Parathyroid adenoma (tissue), 2 donors: Measurements from ENCODE around the gene PAX2.

Source experiments
- H2AFZ ChIP-seq: fragments of 300-600 bp; sonication (generic); one replicate; pipeline ENCODE4 v1.7.0; 2017; ENCODE audit warnings: antibody characterized with exemption, mild to moderate bottlenecking
- H3K27ac ChIP-seq: fragments of 300-600 bp; sonication (generic); one replicate; pipeline ENCODE4 v1.7.0; 2017
- H3K27me3 ChIP-seq: fragments of 300-600 bp; sonication (generic); one replicate; pipeline ENCODE4 v1.7.0; 2017; ENCODE audit warnings: low read length; ENCODE audit not compliant: control insufficient read depth, insufficient read depth
- H3K36me3 ChIP-seq: fragments of 300-600 bp; sonication (generic); one replicate; pipeline ENCODE4 v1.7.0; 2017; ENCODE audit warnings: low read length; ENCODE audit not compliant: control insufficient read depth, insufficient read depth
- H3K4me1 ChIP-seq: fragments of 300-600 bp; sonication (generic); one replicate; pipeline ENCODE4 v1.7.0; 2017; ENCODE audit warnings: control low read depth
- H3K4me2 ChIP-seq: fragments of 300-600 bp; sonication (generic); one replicate; pipeline ENCODE4 v1.7.0; 2017; ENCODE audit warnings: low read length
- H3K4me3 ChIP-seq: fragments of 300-600 bp; sonication (generic); one replicate; pipeline ENCODE4 v1.7.0; 2017; ENCODE audit warnings: low read depth, low read length
- H3K79me2 ChIP-seq: fragments of 300-600 bp; sonication (generic); one replicate; pipeline ENCODE4 v1.7.0; 2017; ENCODE audit warnings: control low read depth
- H3K9ac ChIP-seq: fragments of 300-600 bp; sonication (generic); one replicate; pipeline ENCODE4 v1.7.0; 2017; ENCODE audit warnings: mild to moderate bottlenecking
- H3K9me3 ChIP-seq: fragments of 300-600 bp; sonication (generic); one replicate; pipeline ENCODE4 v1.7.0; 2017; ENCODE audit warnings: low read length; ENCODE audit not compliant: control insufficient read depth
- TF ChIP-seq, protein P1 (sequence below): fragments of 300-600 bp; sonication (generic); IDR thresholded peaks from one replicate; pipeline ENCODE4 v1.7.0; 2017; ENCODE audit warnings: antibody characterized with exemption, mild to moderate bottlenecking
- donor health status: primary hyperparathyroidism.

The PAX2 gene

DNA sequence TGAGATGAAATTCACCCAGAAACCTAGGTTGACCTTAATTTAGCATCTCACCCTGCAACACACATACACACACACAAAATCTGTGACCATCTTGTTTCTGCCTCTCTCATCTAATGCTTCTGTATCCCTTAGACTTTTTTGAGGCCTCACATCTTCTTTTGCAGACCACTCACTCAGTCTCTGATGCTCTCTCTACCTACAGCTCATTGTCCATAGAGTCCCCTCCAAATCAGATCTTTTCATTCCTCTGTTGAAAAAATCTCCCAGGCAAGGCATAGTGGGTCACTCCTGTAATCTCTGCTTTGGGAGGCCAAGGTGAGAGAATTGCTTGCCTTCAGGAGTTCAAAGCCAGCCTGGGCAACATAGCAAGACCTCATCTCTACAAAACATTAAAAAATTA, 17.6 kb upstream of the PAX2 start:
- Histone ChIP-seq H3K9ac (no peak overlapping the region), H3K36me3 (no peaks in the 10 kb centered on the region), H2AFZ (no peak overlapping the region), H3K4me3 (no peak overlapping the region), H3K4me1 (peaks cover 2% of the 10 kb centered on the region), H3K9me3 (no peaks in the 10 kb centered on the region), H3K27ac (no peak overlapping the region), H3K79me2 (no peaks in the 10 kb centered on the region), H3K4me2 (no peak overlapping the region), H3K27me3 (peaks cover 19% of the 10 kb centered on the region)
- TF ChIP-seq, protein P1, sequence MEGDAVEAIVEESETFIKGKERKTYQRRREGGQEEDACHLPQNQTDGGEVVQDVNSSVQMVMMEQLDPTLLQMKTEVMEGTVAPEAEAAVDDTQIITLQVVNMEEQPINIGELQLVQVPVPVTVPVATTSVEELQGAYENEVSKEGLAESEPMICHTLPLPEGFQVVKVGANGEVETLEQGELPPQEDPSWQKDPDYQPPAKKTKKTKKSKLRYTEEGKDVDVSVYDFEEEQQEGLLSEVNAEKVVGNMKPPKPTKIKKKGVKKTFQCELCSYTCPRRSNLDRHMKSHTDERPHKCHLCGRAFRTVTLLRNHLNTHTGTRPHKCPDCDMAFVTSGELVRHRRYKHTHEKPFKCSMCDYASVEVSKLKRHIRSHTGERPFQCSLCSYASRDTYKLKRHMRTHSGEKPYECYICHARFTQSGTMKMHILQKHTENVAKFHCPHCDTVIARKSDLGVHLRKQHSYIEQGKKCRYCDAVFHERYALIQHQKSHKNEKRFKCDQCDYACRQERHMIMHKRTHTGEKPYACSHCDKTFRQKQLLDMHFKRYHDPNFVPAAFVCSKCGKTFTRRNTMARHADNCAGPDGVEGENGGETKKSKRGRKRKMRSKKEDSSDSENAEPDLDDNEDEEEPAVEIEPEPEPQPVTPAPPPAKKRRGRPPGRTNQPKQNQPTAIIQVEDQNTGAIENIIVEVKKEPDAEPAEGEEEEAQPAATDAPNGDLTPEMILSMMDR: no peak

DNA sequence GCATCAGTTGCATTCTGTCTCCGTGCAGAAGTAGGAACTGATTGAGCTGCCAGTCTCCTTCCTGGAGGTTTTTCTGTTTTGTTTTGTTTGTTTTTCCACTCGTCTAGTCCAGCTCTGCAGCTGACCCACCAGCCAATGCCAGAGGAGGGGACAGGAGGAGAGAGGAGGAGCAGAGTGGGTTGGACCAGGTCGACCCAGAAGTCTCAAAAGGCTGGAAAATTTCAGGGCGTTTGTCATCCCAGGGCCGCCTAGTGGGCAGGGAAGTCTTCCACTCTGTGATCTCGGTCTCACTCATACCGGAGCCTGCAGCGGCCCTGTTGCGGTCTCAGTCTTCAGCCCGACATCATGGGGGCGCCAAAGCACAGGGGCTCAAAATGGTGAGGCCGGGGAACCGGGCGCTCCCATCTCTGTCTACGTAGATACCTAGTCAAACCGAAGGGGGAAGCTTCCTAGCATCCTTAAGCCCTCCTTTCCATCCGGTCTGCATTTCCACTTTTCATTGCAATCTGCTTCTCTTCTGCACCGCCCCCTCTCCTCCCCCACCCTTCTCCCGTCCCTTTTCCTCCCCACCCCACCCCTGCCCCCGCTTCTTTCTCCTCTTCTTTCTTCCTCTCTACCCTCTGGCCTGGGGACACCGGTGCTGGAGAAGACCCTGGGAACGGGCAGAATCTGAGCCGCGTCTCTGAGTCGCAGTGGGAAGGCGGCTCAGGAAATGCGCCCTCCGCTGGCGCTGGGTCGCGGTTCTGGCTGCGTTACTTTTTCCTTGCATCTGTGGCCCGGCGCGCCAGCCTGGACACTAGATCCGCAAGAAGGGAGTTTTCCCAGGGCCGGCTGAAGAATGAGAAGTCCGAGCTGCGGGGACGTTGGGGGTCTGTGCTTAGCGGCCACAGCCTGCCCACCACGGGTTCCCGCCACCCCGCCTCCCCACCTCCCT, 16.2 kb upstream of the PAX2 start:
- H3K4me2 ChIP-seq: no peak overlapping the region
- TF ChIP-seq, protein P1: peak; percentile 4

DNA sequence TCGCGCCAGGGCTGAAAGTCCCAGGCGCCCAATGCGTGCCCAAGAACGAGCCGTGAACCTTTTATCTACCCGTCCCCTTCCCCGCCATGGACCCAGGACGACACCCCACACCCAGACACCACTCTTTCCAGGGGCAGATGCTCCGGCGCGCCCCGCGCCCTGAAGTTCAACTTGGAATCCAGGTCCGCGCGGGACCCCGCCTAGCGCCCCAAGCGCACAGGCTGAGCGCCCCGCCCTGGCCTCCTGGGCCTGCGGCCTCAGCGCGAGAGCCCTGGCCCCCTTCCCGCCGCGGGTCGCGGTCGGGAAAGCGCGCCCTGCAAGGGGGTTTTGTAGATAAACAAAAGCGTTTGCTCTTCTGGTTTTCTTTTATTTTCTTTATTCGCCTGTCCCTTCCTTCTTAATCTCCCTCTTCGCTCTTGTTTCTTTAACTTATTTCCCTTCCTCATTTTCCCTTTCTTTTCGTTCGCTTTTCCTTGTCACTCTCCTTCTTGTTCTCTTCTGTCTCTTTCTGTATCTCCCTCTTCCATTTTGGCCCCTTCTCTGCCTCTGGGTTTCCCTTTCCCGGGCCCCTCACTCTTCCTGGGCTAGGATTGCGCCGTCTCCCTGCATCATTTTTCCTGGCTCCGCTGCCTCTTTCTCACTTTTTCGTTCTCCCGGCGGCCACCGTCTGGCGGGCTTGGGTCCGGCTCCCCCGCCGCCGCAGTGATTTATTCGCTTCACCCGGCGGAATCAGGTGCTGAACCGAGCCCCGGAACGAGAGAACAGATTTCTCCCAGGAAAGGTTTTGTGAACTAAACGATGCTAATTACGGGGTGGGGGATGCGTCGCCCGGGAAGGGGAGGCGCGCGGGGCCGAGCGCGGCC, 15.3 kb upstream of the PAX2 start:
- Histone ChIP-seq H3K36me3 (no peaks in the 10 kb centered on the region), H3K9ac (no peak overlapping the region), H3K4me1 (peaks cover 2% of the 10 kb centered on the region), H3K27me3 (peaks cover 23% of the 10 kb centered on the region), H3K4me3 (no peak overlapping the region), H3K4me2 (no peak overlapping the region), H3K27ac (no peak overlapping the region), H3K79me2 (no peaks in the 10 kb centered on the region), H3K9me3 (no peaks in the 10 kb centered on the region), H2AFZ (no peak overlapping the region)
- TF ChIP-seq, protein P1: no peak

More for the DNA sequence above, 16.2 kb upstream of the PAX2 start:
- Histone ChIP-seq H3K4me3 (no peak overlapping the region), H3K9ac (no peak overlapping the region), H3K27me3 (peaks cover 19% of the 10 kb centered on the region), H3K27ac (no peak overlapping the region), H2AFZ (no peak overlapping the region), H3K79me2 (no peaks in the 10 kb centered on the region), H3K9me3 (no peaks in the 10 kb centered on the region), H3K36me3 (no peaks in the 10 kb centered on the region), H3K4me1 (peaks cover 2% of the 10 kb centered on the region)

DNA sequence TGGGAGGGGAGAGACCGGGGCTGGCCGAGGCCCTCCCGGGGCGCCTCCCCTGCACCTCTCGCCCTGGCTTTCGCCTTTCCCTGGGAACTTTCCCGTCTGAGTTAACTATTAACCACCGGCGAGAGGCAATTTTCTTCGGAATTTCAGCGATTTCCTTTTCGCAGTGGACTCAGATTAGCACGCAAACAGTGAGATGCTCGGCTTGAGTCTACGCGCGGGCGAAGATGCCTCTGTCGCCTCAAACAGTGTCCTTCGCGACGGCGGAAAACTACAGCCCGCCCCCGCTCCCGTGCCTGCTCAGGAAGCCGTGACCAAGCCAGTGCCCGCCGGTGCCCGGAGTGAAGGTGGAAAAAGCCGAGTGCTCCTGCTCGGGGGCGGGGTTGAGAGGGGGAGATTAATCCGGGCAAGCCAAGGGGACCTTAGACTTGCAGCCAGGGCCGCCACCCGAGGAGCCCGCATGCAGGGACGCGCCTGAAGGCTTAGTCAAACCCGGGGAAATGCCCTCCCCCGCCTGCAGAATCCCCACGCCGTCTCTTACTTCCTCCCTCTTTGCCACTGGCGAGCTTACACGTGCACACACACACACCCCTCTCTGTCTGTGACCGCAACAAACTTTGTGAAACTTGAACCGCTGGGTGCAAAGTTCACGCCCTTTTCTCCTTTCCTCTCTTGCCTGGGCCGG, 14.5 kb upstream of the PAX2 start:
- Histone ChIP-seq H3K4me2 (peak overlapping the region; percentile 50), H3K9ac (no peak overlapping the region), H3K9me3 (no peaks in the 10 kb centered on the region), H3K36me3 (no peaks in the 10 kb centered on the region), H3K4me3 (no peak overlapping the region), H2AFZ (no peak overlapping the region), H3K79me2 (no peaks in the 10 kb centered on the region), H3K27me3 (peaks cover 24% of the 10 kb centered on the region), H3K4me1 (peaks cover 2% of the 10 kb centered on the region), H3K27ac (no peak overlapping the region)
- TF ChIP-seq, protein P1: no peak
